ENCODE measurements around the gene NKAP. TPM values are rescaled to one million over a fixed set of nuclear protein-coding genes. Genes with fewer than 3 reads are reported as not detected.
"Not testable (repeated sequence)": the region's sequence is repeated elsewhere in the genome, so short reads cannot be mapped to it uniquely, and the experiment has no call there.

NKAP gene
- 10 to 100 TPM; 13.4 to 15.2 (median 14.7) TPM for polyA plus RNA-seq (ENCODE audit: insufficient read length in 4 of 4)

DNA sequence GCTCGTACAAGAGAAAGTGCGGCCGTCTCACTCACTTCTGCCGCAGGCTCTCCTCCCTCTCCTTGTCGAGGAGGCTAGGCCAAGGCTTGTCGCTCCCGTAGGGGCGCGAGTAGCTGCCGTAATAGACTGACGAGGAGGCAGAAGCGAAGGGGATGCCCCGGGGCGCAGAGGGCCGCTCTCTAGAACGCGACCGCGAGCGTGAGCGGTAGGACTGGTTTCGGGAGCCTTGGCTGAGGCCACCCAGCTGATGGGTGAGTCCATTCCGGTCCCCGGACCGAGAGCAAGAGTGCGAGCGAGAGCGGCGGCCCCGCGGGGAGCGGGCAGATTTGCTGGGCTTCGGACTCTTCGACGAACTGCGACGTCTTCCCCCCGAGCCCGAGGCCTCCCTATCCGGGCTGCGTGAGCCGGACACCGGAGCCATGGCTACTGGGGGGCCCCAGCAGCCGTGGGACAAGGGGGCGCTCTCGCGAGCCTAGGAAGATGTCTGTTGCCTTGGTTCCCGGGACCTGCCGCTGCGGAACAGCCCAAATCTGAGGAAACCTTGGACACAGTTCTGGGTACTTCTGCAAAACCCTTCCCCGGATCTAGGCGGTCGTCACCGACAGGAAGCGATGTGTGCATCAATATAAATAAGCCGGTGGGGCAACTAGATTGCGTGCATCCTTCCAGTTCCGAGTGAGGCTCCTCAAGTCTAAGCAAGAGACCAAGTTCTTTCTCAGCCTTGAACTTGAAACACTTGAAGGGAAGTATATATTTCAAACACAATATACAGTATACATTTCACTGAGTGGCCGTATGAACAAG lies at the start of gene NKAP:
NKAP (minus strand) TSS at position 567 of the 804 bp plus-strand sequence; CDS start at position 421, 146 bp downstream.
- DNase-seq (ENCODE audit: low read depth in 4 of 4, low spot score in 3 of 4) = peak; percentile 73 to 87 (median 80)

DNA sequence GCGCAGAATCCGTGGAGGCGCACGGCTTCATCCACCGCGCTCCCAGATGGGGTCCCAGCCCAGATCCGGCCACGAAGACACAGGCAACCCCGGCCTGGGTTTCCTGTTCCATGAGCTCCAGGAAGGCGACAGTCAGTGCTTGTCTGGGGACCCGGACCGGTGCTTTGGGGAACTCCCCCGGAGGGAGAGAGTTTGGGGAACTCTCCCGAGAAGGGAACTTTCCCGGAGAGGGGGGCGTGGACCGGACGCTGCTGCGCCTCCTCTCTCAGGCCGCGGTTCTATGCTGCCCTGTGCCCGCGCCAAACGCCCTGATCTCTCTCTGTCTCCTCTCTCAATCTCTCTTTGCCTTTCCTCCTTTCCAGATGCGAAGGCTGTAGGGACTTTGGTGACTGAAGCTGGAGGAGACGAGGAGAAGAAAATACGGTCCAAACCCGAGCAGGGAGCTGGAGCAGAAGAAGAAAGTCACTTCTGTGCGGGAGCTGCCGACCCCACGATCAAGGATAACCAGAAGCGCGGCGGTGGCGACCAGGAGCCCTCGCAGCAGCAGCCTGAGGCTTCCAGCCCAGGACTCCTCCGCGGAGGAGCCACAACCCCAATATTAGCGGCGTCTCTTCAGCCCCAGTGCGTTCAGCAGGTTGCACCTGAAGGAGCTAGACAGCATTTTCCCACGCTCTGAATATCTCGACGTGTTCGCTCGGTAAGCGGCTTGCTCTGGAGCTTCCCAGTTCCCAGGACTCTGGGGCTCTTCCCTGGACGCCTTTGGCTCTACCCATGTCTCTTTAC lies 47.6 kb upstream of the NKAP start:
- DNase-seq (ENCODE audit: low read depth in 4 of 4, low spot score in 3 of 4) = no peak

DNA sequence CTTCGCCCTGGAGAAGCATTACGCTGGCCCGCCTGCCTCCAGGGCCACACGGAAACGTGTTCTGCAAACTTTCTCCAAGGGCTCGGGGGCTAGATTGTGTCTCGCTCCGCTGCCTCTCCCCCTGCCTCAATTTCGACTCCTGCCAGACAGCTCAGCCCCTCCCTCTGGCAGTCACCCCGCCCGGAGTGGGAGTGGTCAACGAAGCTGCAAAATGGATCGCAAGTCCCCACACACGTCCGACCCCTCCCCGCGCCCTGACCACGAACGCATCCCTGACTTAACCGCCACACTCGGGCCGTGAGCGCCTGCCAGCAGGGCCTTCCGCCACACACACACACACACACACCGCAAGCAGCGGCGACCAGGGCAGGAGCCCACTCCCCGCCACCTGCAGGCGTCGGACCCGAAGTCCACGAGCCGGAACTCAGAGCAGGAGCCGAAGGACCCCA lies 47.0 kb upstream of the NKAP start:
- no peak for DNase-seq (ENCODE audit: low read depth in 4 of 4, low spot score in 3 of 4)

DNA sequence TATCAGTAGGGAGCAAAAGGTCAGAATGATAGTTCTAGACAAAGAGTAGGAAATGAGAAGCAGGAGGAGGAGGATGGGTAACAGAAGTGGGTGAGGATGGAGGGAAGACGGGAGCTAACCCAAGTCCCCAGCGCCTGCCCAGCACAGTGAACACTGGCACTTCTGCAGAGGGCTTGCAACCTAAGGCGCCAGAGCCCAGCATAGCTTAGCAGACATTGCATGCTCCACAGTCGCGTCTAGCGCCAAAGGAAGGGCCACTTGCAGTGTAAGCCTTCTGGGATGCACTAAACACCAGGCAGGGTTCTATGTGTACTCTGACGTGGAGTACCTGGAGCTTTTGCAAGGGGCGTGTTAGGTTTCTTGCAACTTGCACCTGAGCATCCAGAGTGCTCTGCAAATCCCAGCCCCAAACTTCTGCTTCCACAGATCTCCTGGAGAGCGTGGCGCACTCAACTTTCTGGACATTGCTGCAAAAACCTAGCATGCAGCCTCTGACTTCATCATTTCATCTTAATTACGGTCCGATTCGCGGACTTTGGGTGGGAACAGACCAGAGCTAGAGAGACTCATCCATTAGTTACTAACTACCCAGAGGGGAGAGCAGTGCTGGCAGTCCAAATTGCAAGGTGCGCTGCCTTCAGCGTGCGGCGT lies 46.5 kb upstream of the NKAP start:
- no peak for DNase-seq (ENCODE audit: low read depth in 4 of 4, low spot score in 3 of 4)

DNA sequence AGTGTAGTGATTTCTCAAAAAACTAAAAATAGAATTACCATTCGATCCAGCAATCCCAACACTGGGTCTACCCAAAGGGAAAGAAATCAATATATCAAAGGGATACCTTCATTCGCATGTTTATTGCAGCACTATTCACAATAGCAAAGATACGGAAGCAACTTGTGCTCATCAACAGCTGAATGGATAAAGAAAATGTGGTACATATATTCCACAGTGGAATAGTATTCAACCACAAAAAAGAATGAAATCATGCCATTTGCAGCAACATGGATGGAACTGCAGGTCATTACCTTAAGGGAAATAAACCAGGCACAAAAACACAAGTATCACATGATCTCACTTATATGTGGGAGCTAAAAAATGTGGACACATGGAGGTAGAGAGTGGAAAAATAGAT lies 42.7 kb upstream of the NKAP start:
- DNase-seq (ENCODE audit: low read depth in 4 of 4, low spot score in 3 of 4) = no peak

DNA sequence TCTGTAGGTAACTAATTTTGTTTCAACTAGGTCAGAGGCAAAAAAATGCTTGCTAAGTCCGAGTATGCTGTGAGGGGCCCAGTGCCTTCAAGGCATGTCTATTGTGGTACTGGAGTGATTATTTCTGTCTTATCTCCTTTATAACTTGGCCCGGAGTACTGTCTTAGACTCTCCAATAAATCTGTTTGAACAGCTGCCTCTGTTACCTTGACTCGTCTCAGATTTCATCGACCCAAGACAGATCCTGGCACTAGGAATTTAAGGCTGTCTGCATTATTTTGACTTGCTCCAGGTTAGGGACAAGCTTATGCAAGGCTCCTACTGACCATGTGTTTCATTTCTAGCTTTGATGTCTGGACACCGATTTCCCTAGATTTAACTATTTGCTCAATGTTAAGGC lies 41.1 kb upstream of the NKAP start:
- DNase-seq (ENCODE audit: low read depth in 4 of 4, low spot score in 3 of 4) = no peak

DNA sequence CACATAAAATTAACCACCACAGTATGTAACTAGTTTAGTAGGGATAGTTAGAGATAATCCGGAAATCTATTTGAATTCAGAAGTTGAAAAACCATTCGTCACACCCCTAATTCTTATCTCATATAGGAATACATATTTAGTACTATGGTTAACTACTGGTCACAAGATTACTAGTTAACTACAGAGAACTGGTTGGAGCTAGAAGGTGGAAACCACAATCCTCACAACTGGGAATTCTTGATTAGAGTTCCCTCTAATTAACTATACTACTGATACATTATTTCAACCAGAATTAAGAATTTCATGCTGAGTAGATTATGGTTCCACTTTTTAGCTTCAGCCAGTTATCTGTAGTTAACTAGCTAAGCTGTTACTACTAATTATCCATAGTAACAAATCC lies 39.9 kb upstream of the NKAP start:
- no peak for DNase-seq (ENCODE audit: low read depth in 4 of 4, low spot score in 3 of 4)

DNA sequence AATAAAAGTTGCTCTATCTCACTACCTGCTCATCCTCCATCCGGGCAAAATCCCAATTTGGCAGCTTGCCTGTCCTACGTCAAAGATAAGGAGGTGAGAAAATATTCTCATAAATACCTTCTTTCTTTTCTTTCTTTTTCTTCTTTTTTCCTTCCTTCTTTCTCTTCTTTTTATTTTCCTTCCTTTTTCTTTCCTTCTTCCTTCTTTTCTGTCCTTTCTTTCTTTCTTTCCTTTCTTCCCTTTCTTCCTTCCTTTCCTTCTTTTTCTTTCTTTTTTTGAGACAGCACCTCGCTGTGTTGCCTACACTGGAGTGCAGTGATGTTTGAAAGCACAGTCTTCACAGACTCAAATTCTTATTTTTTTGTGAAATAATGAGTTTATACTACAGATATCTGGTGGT lies 38.6 kb upstream of the NKAP start:
- DNase-seq (ENCODE audit: low read depth in 4 of 4, low spot score in 3 of 4) = no peak

DNA sequence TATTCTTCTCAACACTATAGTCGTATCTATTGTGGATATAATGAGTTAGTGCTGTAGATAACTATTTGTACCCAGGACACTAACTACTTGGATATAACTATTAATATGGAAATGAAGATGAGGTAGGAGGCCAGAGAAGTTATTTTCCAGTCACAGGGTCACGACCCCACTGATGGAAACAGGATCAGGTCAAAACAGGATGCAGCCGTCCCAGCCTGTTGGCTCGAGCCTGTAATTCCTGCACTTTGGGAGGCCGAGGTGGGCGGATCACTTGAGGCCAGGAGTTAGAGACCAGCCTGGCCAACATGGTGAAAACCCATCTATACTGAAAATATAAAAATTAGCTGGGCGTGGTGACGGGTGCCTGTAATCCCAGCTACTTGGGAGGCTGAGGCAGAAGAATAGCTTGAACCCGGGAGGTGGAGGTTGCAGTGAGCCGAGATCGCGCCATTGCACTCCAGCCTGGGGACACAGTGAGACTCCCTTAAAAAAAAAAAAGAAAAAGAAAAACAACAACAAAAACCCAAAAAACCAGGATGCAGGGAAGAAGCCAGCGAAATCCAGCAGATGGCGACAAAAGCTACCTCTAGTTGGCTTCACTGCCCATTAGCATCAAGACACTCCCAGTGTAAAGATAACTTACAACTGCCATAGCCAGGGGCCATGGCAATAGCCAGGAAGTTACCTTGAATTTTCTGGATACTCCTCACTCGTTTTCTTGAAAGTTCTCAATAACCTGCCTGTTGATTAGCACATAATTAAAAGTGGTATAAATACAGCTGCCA lies 37.9 kb upstream of the NKAP start:
- peak in 1 of 4 donors; percentile 33 for DNase-seq (ENCODE audit: low read depth in 4 of 4, low spot score in 3 of 4)

DNA sequence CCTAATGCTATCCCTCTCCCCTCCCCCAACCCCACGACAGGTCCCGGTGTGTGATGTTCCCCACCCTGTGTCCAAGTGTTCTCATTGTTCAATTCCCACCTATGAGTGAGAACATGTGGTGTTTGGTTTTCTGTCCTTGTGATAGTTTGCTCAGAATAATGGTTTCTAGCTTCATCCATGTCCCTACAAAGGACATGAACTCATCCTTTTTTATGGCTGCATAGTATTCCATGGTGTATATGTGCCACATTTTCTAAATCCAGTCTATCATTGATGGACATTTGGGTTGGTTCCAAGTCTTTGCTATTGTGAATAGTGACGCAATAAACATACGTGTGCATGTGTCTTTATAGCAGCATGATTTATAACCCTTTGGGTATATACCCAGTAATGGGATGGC lies 33.6 kb upstream of the NKAP start:
- DNase-seq (ENCODE audit: low read depth in 4 of 4, low spot score in 3 of 4) = not testable (repeated sequence)

DNA sequence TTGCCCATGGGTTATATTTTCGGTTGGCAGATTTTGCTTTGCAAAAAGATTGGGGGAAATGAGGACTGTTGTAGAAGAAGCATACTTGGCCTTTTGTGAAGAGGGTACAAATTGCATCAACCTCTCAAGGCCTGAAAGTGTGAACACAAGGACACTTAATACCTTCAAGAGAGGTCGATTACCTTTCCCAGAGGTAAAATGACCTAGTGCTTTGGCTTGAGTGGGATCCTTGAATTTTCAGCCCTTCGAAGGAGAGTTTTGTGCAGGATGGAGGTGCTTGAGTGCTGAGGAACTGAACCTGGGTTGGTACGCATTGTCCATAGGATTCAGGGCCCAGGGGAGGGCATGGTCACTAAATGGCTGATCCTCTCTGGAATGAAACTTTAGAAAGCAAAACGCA lies 27.6 kb upstream of the NKAP start:
- no peak for DNase-seq (ENCODE audit: low read depth in 4 of 4, low spot score in 3 of 4)

DNA sequence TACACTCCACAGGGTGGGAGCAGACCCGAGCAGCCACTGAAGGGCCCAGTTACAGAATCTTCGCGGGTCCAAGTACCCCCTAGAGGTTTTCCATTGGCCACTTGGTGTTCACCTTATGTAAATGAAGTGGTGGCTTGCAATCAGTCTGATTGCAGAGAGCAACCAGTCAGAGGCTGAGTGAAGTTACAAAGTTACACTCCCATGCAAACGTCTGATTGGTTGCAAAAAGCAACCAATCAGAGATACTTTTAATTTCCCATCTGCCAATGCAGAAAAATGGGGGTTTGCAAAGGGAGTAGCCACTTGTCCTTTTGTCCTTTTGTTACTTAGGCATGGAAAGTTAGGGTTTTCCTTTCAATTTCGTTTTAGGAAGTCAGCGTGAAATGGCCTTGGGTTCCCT lies 27.0 kb upstream of the NKAP start:
- no peak for DNase-seq (ENCODE audit: low read depth in 4 of 4, low spot score in 3 of 4)

DNA sequence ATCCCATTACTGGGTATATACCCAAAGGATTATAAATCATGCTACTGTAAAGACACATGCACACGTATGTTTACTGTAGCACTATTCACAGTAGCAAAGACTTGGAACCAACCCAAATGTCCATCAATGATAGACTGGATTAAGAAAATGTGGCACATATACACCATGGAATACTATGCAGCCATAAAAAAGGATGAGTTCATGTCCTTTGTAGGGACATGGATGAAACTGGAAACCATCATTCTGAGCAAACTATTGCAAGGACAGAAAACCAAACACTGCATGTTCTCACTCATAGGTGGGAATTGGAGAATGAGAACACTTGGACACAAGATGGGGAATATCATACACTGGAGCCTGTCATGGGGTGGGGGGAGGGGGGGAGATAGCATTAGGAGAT lies 23.3 kb upstream of the NKAP start:
- not testable (repeated sequence) for DNase-seq (ENCODE audit: low read depth in 4 of 4, low spot score in 3 of 4)

DNA sequence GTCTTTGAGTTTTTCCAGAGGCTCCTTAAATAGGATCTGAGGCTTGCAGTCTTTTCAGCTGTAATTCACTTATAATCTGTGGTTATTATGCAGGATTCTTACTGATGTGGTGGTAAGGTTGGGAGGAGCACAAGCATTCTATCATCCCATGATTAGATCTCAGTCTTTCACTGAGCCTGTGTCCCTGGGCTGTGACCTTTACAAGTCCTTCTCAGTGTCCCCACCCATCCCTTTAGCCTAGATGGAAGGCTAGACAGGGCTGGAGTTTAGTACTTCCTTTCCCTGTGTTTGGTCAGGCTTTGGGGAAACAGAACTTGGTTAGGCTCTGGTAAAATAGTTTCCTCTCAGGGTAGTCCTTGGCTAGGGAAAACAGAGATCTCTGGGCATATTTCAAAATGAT lies 17.1 kb upstream of the NKAP start:
- DNase-seq (ENCODE audit: low read depth in 4 of 4, low spot score in 3 of 4) = no peak

DNA sequence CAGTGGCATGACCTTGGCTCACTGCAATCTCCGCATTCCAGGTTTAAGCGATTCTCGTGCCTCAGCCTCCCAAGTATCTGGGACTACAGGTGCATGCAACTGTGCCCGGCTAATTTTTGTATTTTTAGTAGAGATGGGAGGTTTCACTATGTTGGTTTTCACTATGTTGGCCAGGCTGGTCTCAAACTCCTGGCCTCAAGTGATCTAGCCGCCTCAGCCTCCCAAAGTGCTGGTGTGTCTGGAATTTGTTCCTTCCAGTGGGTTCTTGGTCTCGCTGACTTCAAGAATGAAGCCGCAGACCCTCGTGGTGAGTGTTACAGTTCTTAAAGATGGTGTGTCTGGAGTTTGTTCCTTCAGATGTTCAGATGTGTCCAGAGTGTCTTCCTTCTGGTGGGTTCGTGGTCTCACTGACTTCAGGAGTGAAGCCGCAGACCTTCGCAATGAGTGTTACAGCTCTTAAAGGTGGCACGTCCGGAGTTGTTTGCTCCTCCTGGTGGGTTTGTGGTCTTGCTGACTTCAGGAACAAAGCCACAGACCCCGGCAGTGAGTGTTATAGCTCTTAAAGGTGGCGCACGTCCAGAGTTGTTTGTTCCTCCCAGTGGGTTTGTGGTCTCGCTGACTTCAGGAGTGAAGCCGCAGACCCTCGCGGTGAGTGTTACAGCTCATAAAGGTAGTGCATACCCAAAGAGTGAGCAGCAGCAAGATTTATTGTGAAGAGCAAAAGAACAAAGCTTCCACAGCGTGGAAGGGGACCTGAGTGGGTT lies 12.4 kb upstream of the NKAP start:
- DNase-seq (ENCODE audit: low read depth in 4 of 4, low spot score in 3 of 4) = not testable (repeated sequence)

DNA sequence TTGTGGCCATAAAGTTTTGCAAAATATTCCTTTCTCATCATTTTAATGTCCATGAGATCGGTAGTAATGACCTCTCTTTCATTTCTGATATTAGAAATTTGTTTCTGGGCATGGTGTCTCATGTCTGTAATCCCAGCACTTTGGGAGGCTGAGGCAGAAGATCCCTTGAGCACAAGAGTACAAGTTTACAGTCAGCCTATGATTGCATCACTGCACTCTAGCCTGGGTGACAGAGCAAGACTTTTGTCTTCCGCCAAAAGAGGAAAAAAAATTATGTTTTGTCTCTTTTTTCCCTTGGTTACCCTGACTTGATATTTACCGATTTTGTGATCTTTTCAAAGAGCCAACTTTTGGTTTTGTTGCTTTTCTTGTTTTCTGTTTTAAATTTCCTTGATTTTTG lies 10.8 kb upstream of the NKAP start:
- no peak for DNase-seq (ENCODE audit: low read depth in 4 of 4, low spot score in 3 of 4)

DNA sequence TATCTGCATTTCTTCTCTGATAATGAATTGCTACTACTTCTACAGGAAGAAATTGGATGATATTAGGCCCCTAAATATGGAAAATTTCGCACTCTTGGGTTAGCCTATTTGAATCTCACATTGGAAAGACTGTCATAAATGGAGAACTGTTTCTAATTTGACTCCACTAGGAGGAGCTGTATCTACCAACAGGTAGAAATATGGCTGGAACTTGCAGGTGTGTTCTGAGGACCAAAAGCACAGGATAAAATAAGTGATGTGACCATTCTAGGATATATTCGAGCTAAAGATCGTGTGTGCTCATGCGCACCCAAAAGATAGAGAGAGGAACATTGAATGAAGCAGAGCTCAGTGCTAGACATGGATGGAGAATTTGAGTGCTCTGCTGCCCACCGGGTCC lies 4.8 kb upstream of the NKAP start:
- no peak for DNase-seq (ENCODE audit: low read depth in 4 of 4, low spot score in 3 of 4)

DNA sequence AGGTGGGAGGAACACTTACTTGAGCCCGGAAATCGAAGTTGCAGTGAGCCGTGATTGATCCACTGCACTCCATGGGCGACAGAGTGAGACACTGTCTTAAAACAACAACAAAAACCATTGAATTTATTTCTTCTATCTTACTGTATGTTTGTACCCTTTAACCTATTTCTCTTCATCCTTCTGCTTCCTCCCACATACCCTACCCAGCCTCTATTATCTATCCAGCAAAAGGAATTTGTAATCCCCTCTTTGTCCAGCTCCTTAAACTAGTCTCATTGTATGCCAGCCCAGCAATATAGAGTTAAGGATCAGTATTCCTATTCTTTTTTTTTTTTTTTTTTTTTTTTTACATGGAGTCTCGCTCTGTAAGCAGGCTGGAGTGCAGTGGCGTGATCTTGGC lies 1.9 kb upstream of the NKAP start:
- DNase-seq (ENCODE audit: low read depth in 4 of 4, low spot score in 3 of 4) = no peak

DNA sequence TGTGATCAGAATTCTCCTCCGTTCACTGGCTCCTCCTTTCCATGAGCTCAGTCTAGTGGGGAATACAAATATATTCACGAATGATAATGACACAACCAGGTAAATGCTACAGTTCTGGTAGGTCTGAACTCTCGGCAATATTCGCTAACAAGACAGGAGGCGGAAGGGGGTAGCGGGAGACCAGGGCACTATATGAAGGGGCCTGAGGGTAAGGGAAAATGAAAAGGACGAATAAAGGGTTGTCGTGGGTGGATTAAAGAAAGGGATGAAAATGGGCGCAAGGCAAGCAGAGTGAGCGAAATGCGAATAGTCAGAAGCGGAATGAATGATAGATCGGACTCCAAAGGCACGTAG lies 743 bp downstream of the NKAP start:
- DNase-seq (ENCODE audit: low read depth in 4 of 4, low spot score in 3 of 4) = peak in 2 of 4 donors; percentile 0 to 8

Measured in right renal pelvis (tissue), 4 donors.